DOHH2 (cell line): ENCODE data around the gene NEURL1.

Experiments
- H3F3A ChIP-seq: fragments of 200-600 bp; sonication (generic), shearing (Covaris generic); 2 replicates; pipeline ENCODE4 v1.6.0; 2016; ENCODE audit warnings: antibody characterized with exemption, mild to moderate bottlenecking; ENCODE audit not compliant: control insufficient read depth, insufficient read depth
- H3K27ac ChIP-seq: fragments of 200-600 bp; sonication (generic); 2 replicates; pipeline ENCODE4 v1.5.1; 2014; ENCODE audit warnings: low read depth, mild to moderate bottlenecking, low read length, moderate library complexity
- H3K27me3 ChIP-seq: fragments of 200-600 bp; sonication (generic); 2 replicates; pipeline ENCODE4 v1.6.1; 2014; ENCODE audit warnings: mild to moderate bottlenecking, low read length, mixed read lengths; ENCODE audit not compliant: control insufficient read depth
- H3K36me3 ChIP-seq: fragments of 200-600 bp; sonication (generic); 2 replicates; pipeline ENCODE4 v1.6.1; 2014; ENCODE audit warnings: mild to moderate bottlenecking, low read length, moderate library complexity, mixed read lengths; ENCODE audit not compliant: control insufficient read depth
- H3K4me1 ChIP-seq: fragments of 200-600 bp; sonication (generic); 2 replicates; pipeline ENCODE4 v1.6.1; 2014; ENCODE audit warnings: mild to moderate bottlenecking, low read length, mixed read lengths; ENCODE audit not compliant: control insufficient read depth
- H3K4me2 ChIP-seq: fragments of 200-600 bp; sonication (generic); 2 replicates; pipeline ENCODE4 v1.6.0; 2014; ENCODE audit warnings: mild to moderate bottlenecking, low read length, moderate library complexity
- H3K4me3 ChIP-seq: fragments of 200-600 bp; sonication (generic); 2 replicates; pipeline ENCODE4 v1.5.1; 2014; ENCODE audit warnings: mild to moderate bottlenecking, low read length, mixed read lengths
- H3K79me2 ChIP-seq: fragments of 200-600 bp; sonication (generic); 2 replicates; pipeline ENCODE4 v1.6.1; 2014; ENCODE audit warnings: mild to moderate bottlenecking, low read length, mixed read lengths; ENCODE audit not compliant: control insufficient read depth
- H3K9me2 ChIP-seq: fragments of 200-600 bp; sonication (generic); replicated peaks from 2 replicates; pipeline ENCODE4 v1.6.1; 2014; ENCODE audit warnings: mild to moderate bottlenecking, low read length, mixed read lengths; ENCODE audit not compliant: control insufficient read depth
- H3K9me3 ChIP-seq: fragments of 200-600 bp; sonication (generic); 2 replicates; pipeline ENCODE4 v1.6.1; 2014; ENCODE audit warnings: antibody characterized with exemption, low read length, mixed read lengths; ENCODE audit not compliant: control insufficient read depth, insufficient read depth
- H4K20me1 ChIP-seq: fragments of 200-600 bp; sonication (generic); 2 replicates; pipeline ENCODE4 v1.6.0; 2014; ENCODE audit warnings: low read depth, mild to moderate bottlenecking, antibody characterized with exemption, low read length, moderate library complexity; ENCODE audit not compliant: control insufficient read depth, insufficient read depth
- EZH2phosphoT487 ChIP-seq: fragments of 200-600 bp; sonication (generic); IDR thresholded peaks from 2 replicates; pipeline ENCODE4 v1.6.1; 2017; ENCODE audit warnings: borderline replicate concordance, mild to moderate bottlenecking, antibody characterized with exemption, low read length, moderate library complexity, mixed read lengths
- TF ChIP-seq, protein P1 (sequence below): fragments of 200-600 bp; sonication (generic); IDR thresholded peaks from one replicate; pipeline ENCODE4 v1.5.1; 2014; ENCODE audit warnings: antibody characterized with exemption, mild to moderate bottlenecking, low read depth, low read length; ENCODE audit not compliant: poor library complexity, severe bottlenecking

Gene NEURL1

DNA sequence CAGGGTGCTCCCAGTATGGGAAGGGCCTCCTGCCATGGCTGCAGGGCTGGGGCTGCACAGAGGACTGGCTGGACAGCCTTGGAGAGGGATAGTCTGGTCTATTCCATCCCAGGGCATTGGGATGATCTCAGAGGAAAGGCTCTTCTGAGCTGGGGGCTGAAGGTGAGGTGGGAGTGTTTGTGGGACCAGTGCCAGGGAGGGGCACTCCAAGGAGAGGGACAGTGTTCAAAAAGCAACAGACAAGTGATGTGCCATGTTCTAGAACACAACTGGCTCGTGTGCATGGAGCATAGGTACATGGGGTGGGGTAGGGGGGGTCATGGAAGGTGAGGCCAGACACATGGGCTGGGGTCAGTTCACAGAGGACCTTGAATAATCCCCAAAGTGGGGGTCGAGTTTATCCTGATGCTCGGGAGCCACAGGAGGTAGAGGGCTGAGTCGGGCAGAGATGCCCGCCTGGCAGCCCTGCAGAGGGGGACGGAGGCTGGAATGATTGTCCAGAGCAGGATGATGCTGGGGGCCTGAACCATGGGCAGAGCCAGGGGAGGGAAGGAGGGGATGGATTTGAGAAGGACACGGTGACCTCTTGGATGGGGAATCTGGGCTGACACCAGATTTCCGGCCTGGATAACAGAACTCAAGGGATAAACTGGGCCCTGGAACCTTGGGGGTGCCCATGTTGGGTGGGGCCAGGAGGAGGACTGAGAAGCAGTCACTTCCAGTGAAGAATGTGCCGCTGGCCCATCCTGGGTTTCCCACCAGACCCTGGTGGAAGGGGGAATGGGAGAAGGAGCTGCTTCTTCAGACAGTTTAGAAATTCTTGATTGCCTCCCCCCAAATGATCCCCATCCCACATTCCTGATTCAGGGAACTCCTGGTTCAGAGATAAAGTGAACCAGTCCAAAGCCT lies 50.4 kb downstream of the NEURL1 start:
- TF ChIP-seq, protein P1, sequence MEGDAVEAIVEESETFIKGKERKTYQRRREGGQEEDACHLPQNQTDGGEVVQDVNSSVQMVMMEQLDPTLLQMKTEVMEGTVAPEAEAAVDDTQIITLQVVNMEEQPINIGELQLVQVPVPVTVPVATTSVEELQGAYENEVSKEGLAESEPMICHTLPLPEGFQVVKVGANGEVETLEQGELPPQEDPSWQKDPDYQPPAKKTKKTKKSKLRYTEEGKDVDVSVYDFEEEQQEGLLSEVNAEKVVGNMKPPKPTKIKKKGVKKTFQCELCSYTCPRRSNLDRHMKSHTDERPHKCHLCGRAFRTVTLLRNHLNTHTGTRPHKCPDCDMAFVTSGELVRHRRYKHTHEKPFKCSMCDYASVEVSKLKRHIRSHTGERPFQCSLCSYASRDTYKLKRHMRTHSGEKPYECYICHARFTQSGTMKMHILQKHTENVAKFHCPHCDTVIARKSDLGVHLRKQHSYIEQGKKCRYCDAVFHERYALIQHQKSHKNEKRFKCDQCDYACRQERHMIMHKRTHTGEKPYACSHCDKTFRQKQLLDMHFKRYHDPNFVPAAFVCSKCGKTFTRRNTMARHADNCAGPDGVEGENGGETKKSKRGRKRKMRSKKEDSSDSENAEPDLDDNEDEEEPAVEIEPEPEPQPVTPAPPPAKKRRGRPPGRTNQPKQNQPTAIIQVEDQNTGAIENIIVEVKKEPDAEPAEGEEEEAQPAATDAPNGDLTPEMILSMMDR, result no peak
- no peak for TF ChIP-seq EZH2phosphoT487
- Histone ChIP-seq H3K9me3 (no peaks in the 10 kb centered on the region), H3K27me3 (peaks cover 5% of the 10 kb centered on the region; the same call in 1 of the 2 replicates), H3K79me2 (no peaks in the 10 kb centered on the region), H3K4me2 (peak overlapping the region; percentile 72; the same call in 1 of the 2 replicates), H3K4me1 (peaks cover 61% of the 10 kb centered on the region), H3K4me3 (no peak overlapping the region; the same call in 1 of the 2 replicates), H3K36me3 (no peaks in the 10 kb centered on the region), H4K20me1 (no peaks in the 10 kb centered on the region), H3F3A (no peaks in the 10 kb centered on the region), H3K27ac (no peak overlapping the region), H3K9me2 (no peaks in the 10 kb centered on the region)

DNA sequence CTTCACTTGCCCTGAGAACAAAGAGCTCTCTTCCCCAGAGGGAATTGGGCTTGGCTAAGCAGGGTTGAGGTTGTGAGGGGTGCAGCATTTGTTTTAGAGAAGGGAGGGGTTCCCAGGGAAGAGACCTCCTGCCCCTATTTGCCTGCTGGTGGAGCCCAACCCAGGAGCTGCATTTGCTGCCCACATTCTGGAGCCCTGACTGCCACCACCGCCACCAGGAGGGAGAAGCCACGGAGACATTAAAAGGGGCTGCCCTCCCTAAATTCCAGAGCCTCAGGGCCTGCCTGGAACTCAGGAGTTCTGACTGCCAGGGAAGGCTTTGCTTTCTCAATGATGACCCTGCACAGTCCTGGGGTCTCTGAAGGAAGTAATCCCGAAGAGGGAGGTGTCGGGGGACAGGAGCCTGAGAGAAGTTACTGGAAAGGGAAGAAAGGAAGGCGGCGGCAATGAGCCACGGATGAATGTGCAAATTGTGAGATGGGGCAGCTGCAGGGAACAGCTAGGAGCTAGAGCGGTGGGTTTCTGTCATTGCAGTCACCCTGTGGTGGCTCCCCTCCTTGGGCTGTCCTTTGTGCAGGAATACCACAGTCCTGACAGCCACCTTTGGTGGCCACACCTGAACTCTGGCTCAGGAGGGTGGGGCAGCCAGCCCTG lies 51.3 kb downstream of the NEURL1 start:
- Histone ChIP-seq H4K20me1 (no peaks in the 10 kb centered on the region), H3K4me2 (no peak overlapping the region), H3K9me3 (no peaks in the 10 kb centered on the region), H3K36me3 (no peaks in the 10 kb centered on the region), H3K27ac (no peak overlapping the region), H3K79me2 (no peaks in the 10 kb centered on the region), H3K9me2 (no peaks in the 10 kb centered on the region), H3K4me3 (no peak overlapping the region), H3K4me1 (peaks cover 62% of the 10 kb centered on the region), H3K27me3 (no peaks in the 10 kb centered on the region), H3F3A (no peaks in the 10 kb centered on the region)
- no peak for TF ChIP-seq EZH2phosphoT487
- TF ChIP-seq, protein P1, result no peak

DNA sequence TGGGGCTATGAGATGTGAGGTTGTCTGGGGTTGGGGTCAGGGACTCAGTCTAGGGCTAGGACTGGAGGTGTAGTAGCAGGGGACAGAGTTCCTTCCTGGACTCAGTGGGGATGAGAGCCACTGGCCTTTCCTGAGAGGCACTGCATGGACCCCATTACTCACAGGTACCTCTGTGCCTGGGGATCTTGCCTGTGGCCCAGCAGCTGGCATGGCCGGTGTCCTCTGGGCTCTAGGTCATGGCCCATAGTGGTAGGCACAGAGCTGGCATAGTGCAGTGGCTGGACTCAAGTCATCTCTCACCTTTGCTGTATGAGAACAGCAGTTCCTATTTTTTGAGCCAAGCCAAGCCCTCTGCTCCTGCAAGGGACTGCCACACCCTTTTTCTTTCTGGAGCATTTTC lies 51.9 kb downstream of the NEURL1 start:
- H3K4me3 ChIP-seq, result no peak overlapping the region
- H3K27me3 ChIP-seq, result no peaks in the 10 kb centered on the region
- H3K79me2 ChIP-seq, result no peaks in the 10 kb centered on the region
- no peaks in the 10 kb centered on the region for H4K20me1 ChIP-seq
- TF ChIP-seq, protein P1, result no peak
- TF ChIP-seq EZH2phosphoT487, result no peak
- peaks cover 62% of the 10 kb centered on the region for H3K4me1 ChIP-seq
- no peaks in the 10 kb centered on the region for H3K36me3 ChIP-seq
- no peaks in the 10 kb centered on the region for H3F3A ChIP-seq
- no peaks in the 10 kb centered on the region for H3K9me3 ChIP-seq
- H3K27ac ChIP-seq, result no peak overlapping the region
- H3K4me2 ChIP-seq, result no peak overlapping the region
- H3K9me2 ChIP-seq, result no peaks in the 10 kb centered on the region
